Endodermal cell (in vitro differentiated cells): ENCODE measurements around the gene CCDC86. TPM values are rescaled to one million over a fixed set of nuclear protein-coding genes. Genes with fewer than 3 reads are reported as not detected.

Experiments
- DNase-seq: peaks from one replicate; pipeline ENCODE4 v3.0.0-alpha.2; 2017
- H3K27ac ChIP-seq: 2 replicates; pipeline ENCODE4 v1.5.1; 2013; ENCODE audit warnings: mild to moderate bottlenecking, low read depth, low read length, moderate library complexity
- H3K27me3 ChIP-seq: 2 replicates; pipeline ENCODE4 v1.6.1; 2013; ENCODE audit warnings: mild to moderate bottlenecking, low read length, moderate library complexity; ENCODE audit not compliant: insufficient read depth, control insufficient read depth, poor library complexity, severe bottlenecking
- H3K36me3 ChIP-seq: 2 replicates; pipeline ENCODE4 v1.7.0; 2013; ENCODE audit warnings: mild to moderate bottlenecking, low read length, moderate library complexity; ENCODE audit not compliant: control insufficient read depth, insufficient read depth
- H3K4me1 ChIP-seq: one replicate; pipeline ENCODE4 v1.7.0; 2013; ENCODE audit warnings: low read length; ENCODE audit not compliant: control insufficient read depth, insufficient read depth
- H3K4me3 ChIP-seq: 2 replicates; pipeline ENCODE4 v1.5.1; 2013; ENCODE audit warnings: mild to moderate bottlenecking, low read length, moderate library complexity
- H3K9ac ChIP-seq: 2 replicates; pipeline ENCODE4 v1.6.1; 2013; ENCODE audit warnings: mild to moderate bottlenecking, low read length, moderate library complexity; ENCODE audit not compliant: poor library complexity, severe bottlenecking; ENCODE audit errors: extremely low read depth
- H3K9me3 ChIP-seq: 2 replicates; pipeline ENCODE4 v1.6.1; 2013; ENCODE audit warnings: mild to moderate bottlenecking, low read length, moderate library complexity; ENCODE audit not compliant: control insufficient read depth
- H3K27ac Mint-ChIP-seq: 2 replicates; pipeline ENCODE4 v1.8.0; 2020; ENCODE audit warnings: mixed read lengths
- H3K27me3 Mint-ChIP-seq: 2 replicates; pipeline ENCODE4 v1.8.0; 2021; ENCODE audit warnings: mild to moderate bottlenecking, mixed read lengths; ENCODE audit not compliant: insufficient read depth
- H3K36me3 Mint-ChIP-seq: 2 replicates; pipeline ENCODE4 v1.8.0; 2020; ENCODE audit warnings: low read depth, mixed read lengths
- H3K4me1 Mint-ChIP-seq: 2 replicates; pipeline ENCODE4 v1.8.0; 2020; ENCODE audit warnings: mixed read lengths
- H3K4me3 Mint-ChIP-seq: 2 replicates; pipeline ENCODE4 v1.8.0; 2020; ENCODE audit warnings: mild to moderate bottlenecking, moderate library complexity, mixed read lengths
- H3K9me3 Mint-ChIP-seq: 2 replicates; pipeline ENCODE4 v1.8.0; 2020; ENCODE audit warnings: mild to moderate bottlenecking, mixed read lengths
- WGBS, 2 experiments: methylation state at CpG; one replicate each; pipeline versions ENCODE4 v1.1.5 to v1.1.7; 2013; ENCODE audit warnings: missing lambda C conversion rate in 2 of 2, mixed read lengths in 1 of 2; ENCODE audit not compliant: insufficient coverage in 1 of 2, insufficient read length in 1 of 2; 5-methylcytosine and 5-hydroxymethylcytosine counted together
- total RNA-seq, 2 donors: library from RNA; stranded (reverse); fragmentation: NEBNext Ultra II Directional in 1 of 2; extraction: Animal tissue kit (Norgen Biotek cat#: 25700) in 1 of 2; gene quantifications; 2 replicates in 1 of 2; 3 replicates in 1 of 2; pipeline ENCODE4 v1.2.1, GENCODE V29; 2021
- TF ChIP-seq, protein P1 (sequence below): fragments of 200-600 bp; sonication (generic); conservative IDR thresholded peaks from 2 replicates; pipeline ENCODE4 v1.5.0; 2021; ENCODE audit warnings: antibody characterized with exemption, mild to moderate bottlenecking

Gene CCDC86
- total RNA-seq, 2 donors from 2014 or later: 22.4 to 27.9 TPM

DNA sequence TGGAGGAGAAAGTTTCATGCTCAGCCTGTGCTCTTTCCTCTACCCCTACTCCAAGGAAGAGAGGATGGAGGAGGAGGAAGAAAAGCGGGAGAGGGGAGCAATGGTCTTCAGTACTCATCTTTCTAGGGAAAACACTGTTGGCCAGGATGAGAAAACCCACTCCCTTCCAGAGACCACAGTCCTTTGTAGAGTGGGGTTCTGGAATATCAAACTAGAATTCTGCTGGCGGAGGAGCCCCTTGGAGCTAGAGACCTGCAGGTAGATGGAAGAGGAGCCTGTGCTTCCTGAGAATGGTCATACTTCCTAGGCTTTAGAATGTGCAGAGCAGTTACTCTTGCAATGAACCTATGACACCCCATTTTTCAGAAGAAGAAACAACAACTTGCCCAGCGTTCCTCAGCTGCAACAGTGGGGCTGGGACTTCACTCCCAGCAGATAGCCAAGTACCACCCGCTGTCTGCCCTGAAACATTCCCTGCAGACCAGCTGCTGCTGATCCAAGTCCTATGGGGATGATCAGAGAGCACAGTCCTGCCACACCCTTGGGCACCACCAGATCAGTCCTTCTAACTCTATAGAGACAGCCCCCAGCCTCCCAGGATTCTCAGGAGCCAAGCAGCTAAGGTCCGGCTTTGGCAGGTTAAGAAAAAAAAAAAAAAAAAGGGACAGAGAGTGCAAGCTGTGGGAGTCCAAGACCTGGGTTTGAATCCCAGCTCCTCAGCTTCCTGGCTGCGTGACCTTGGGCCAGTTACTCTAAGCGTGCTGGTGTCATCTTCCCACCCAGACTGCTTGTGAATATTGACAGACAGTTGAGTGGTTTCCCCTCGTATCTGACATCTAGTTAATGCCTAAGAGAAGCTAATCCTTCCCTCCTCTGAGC is 13.2 kb downstream of the CCDC86 start:
- Histone ChIP-seq H3K36me3 (peaks cover 5% of the 10 kb centered on the region), H3K27me3 (peaks cover 14% of the 10 kb centered on the region), H3K4me1 (no peaks in the 10 kb centered on the region), H3K4me3 (no peak overlapping the region), H3K27ac (no peak overlapping the region), H3K9ac (no peak overlapping the region), H3K9me3 (no peaks in the 10 kb centered on the region)
- no peak for DNase-seq
- H3K4me3 Mint-ChIP-seq: no peak overlapping the region
- H3K27ac Mint-ChIP-seq: no peak overlapping the region
- peaks cover 49% of the 10 kb centered on the region for H3K27me3 Mint-ChIP-seq
- no peaks in the 10 kb centered on the region for H3K9me3 Mint-ChIP-seq
- H3K36me3 Mint-ChIP-seq: peaks cover 16% of the 10 kb centered on the region
- 83 to 88% methylated on average over 5 to 7 of the region's 8 CpGs for WGBS, 2 experiments
- TF ChIP-seq, protein P1, sequence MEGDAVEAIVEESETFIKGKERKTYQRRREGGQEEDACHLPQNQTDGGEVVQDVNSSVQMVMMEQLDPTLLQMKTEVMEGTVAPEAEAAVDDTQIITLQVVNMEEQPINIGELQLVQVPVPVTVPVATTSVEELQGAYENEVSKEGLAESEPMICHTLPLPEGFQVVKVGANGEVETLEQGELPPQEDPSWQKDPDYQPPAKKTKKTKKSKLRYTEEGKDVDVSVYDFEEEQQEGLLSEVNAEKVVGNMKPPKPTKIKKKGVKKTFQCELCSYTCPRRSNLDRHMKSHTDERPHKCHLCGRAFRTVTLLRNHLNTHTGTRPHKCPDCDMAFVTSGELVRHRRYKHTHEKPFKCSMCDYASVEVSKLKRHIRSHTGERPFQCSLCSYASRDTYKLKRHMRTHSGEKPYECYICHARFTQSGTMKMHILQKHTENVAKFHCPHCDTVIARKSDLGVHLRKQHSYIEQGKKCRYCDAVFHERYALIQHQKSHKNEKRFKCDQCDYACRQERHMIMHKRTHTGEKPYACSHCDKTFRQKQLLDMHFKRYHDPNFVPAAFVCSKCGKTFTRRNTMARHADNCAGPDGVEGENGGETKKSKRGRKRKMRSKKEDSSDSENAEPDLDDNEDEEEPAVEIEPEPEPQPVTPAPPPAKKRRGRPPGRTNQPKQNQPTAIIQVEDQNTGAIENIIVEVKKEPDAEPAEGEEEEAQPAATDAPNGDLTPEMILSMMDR: no peak
- H3K4me1 Mint-ChIP-seq: peaks cover 4% of the 10 kb centered on the region

- 86 to 87% methylated on average over 4 to 13 of the region's 14 CpGs for WGBS, 2 experiments
- no peaks in the 10 kb centered on the region for H3K36me3 ChIP-seq
- Mint-ChIP-seq H3K27me3 (peaks cover 49% of the 10 kb centered on the region), H3K36me3 (peaks cover 9% of the 10 kb centered on the region), H3K4me3 (no peak within 1 kb of the TSS), H3K27ac (no peak within 1 kb of the TSS), H3K4me1 (peaks cover 4% of the 10 kb centered on the region), H3K9me3 (no peaks in the 10 kb centered on the region)
- no peak within 1 kb of the TSS for H3K9ac ChIP-seq
- peaks cover 14% of the 10 kb centered on the region for H3K27me3 ChIP-seq
- no peak within 1 kb of the TSS for H3K27ac ChIP-seq
- TF ChIP-seq, protein P1: no peak
- no peaks in the 10 kb centered on the region for H3K9me3 ChIP-seq
- DNase-seq: no peak
- no peak within 1 kb of the TSS for H3K4me3 ChIP-seq
- H3K4me1 ChIP-seq: no peaks in the 10 kb centered on the region
These were observed 14.1 kb downstream of the CCDC86 start, which contains the start of gene PTGDR2 for GRCh38 chr11:60855726-60856633. Gene PTGDR2, minus strand, starts transcription at chr11:60855950. Its CDS starts 2,228 bp downstream, at chr11:60853722.

DNA sequence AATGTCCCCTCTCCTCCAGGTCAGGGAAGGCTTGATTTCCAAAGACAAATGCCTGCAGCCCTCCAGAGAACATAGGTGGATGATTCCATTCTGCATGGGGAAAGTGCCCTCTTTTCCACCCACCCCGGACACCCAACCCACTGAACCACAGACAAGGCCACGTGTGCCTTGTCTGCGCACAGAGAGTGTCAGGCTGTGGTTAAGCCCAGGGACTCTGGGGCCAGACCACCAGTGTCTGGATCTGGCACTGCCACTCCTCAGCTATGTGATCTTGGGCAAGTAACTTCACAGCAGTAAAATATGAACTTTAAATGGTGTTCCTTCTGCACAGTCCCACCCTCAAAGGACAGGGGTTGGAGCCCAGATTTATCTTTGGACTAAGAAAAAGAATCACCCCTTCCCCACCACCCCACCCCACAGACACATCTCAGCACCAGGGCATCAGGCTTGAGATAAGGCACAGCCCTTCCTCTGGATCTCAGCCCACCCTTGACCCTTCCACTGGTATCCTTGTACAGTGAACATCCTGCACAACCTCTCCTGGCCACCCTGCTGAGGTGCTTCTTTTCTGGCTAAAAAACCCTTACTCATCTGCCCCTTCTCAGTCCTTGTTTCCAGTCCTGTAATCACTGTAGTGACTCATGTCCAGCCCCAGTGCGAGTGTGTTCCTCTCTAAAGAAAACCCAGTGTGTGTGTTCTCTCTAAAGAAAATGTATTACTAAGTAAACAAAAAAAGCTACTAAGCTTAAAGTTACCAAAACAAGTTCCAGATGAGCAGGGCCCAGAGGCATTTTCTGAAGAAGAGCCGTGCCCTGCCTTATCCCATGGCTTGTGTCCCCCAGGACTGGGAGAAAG is 15.7 kb downstream of the CCDC86 start:
- H3K9me3 ChIP-seq: no peaks in the 10 kb centered on the region
- H3K36me3 ChIP-seq: no peaks in the 10 kb centered on the region
- WGBS, 2 experiments: 87 to 92% methylated on average over 3 to 5 of the region's 5 CpGs
- Mint-ChIP-seq H3K4me1 (no peaks in the 10 kb centered on the region), H3K4me3 (no peak overlapping the region), H3K9me3 (no peaks in the 10 kb centered on the region), H3K27ac (no peak overlapping the region), H3K36me3 (no peaks in the 10 kb centered on the region), H3K27me3 (peaks cover 43% of the 10 kb centered on the region)
- no peak overlapping the region for H3K27ac ChIP-seq
- no peak overlapping the region for H3K9ac ChIP-seq
- no peak overlapping the region for H3K4me3 ChIP-seq
- DNase-seq: no peak
- peaks cover 14% of the 10 kb centered on the region for H3K27me3 ChIP-seq
- TF ChIP-seq, protein P1: no peak
- no peaks in the 10 kb centered on the region for H3K4me1 ChIP-seq
